WI38 (cell line): ENCODE results near the gene COL7A1.

ENCODE experiments used
- H3K4me3 ChIP-seq: 2 replicates; pipeline ENCODE4 v1.5.1; 2011; ENCODE audit warnings: low read depth, mild to moderate bottlenecking, control low read depth, low read length
- TF ChIP-seq, protein P1 (sequence below): IDR thresholded peaks from 2 replicates; pipeline ENCODE4 v1.5.1; 2012; ENCODE audit warnings: low read depth, mild to moderate bottlenecking, control low read depth, low read length

Gene COL7A1

DNA sequence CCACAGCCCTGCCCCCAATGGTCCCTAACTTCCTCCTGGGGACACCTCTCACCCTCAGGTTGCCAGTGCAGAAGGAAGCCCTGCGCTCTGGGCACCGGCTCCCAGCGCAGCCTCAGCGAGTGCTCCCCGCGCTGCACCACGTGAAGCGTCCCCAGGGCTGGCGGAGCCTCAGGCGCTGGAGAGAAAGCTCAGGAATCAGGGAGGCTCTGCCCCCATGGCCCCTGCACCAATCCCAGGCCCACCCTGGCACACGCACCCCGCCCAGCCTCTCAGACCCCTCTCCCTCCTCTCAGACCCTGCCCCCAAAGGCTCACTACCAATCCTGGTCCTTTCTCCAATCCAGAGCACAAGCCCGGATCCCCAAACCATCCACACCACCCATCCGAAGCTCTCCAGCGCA is 6.9 kb downstream of the COL7A1 start:
- TF ChIP-seq, protein P1, sequence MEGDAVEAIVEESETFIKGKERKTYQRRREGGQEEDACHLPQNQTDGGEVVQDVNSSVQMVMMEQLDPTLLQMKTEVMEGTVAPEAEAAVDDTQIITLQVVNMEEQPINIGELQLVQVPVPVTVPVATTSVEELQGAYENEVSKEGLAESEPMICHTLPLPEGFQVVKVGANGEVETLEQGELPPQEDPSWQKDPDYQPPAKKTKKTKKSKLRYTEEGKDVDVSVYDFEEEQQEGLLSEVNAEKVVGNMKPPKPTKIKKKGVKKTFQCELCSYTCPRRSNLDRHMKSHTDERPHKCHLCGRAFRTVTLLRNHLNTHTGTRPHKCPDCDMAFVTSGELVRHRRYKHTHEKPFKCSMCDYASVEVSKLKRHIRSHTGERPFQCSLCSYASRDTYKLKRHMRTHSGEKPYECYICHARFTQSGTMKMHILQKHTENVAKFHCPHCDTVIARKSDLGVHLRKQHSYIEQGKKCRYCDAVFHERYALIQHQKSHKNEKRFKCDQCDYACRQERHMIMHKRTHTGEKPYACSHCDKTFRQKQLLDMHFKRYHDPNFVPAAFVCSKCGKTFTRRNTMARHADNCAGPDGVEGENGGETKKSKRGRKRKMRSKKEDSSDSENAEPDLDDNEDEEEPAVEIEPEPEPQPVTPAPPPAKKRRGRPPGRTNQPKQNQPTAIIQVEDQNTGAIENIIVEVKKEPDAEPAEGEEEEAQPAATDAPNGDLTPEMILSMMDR, result no peak

GRCh38 chr3:48587686-48588085 is 7.4 kb downstream of the COL7A1 start:
- TF ChIP-seq, protein P1, result no peak

More for the DNA sequence above, 6.9 kb downstream of the COL7A1 start:
- H3K4me3 ChIP-seq, result no peak overlapping the region

DNA sequence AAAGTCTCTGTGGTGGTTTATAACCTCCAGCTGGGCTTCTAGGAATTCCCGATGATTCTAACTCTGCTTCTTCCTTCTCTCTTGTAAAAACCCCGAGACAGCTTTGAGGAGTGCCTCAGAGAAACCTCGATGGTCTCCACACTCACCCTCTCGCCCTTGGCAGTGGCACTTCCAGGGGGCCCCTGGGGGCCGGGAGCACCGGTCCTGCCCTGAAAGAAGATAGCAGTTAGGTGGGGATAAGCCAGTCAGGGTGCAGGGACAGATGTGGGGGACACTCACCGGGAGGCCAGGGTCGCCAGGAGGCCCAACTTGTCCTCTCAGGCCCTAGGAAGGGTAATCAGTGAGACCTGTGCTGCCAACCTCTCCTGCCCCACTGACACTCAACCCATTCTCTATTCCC is 9.7 kb downstream of the COL7A1 start:
- TF ChIP-seq, protein P1, result no peak
- no peak overlapping the region for H3K4me3 ChIP-seq

More at GRCh38 chr3:48587686-48588085, 7.4 kb downstream of the COL7A1 start:
- H3K4me3 ChIP-seq, result no peak overlapping the region

- TF ChIP-seq, protein P1, result no peak
- H3K4me3 ChIP-seq, result no peak overlapping the region
These were observed 10.3 kb downstream of the COL7A1 start for GRCh38 chr3:48584836-48585235.

DNA sequence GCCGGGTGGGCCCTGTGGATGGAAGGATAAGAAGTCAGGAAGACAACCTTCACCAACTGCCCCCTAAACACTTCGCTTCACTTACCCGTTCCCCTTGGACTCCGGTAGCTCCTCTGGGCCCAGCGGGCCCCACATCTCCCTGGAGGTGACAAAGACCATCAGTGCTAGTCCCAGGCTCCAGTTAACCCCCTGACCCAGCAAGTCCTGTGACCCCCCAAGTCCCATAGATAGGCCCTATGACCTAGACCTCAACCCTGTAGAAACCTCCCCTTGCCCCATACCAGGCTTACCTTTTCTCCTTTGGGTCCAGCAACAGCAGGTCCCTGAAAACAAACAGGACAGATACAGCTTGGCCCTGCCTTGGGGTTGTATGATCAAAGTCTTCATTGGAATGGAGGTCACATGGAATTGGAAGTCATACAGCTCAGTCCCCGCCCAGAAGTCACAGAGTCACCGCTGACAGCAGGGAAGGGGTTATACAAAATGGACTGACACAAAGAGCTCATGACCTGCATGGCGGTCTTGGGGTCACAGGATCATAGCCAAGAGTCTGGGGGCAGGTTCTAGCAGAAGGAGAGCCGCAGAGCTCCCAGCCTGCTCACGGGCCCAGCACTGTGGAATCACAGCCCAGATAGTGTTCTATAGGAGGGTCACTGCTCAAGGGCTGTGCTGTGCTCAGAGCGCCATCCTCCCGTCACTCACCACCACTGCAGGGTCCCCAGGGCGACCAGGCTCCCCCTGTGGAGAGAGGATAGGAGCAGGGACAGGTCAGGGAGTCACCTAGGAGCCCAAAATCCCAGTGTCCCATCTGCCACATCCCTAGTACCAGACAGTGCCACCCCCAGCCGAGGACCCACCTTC is 13.3 kb downstream of the COL7A1 start:
- no peak overlapping the region for H3K4me3 ChIP-seq
- TF ChIP-seq, protein P1, result no peak

- H3K4me3 ChIP-seq, result no peak overlapping the region
- TF ChIP-seq, protein P1, result no peak
These were observed 18.5 kb downstream of the COL7A1 start for GRCh38 chr3:48576647-48577046.

DNA sequence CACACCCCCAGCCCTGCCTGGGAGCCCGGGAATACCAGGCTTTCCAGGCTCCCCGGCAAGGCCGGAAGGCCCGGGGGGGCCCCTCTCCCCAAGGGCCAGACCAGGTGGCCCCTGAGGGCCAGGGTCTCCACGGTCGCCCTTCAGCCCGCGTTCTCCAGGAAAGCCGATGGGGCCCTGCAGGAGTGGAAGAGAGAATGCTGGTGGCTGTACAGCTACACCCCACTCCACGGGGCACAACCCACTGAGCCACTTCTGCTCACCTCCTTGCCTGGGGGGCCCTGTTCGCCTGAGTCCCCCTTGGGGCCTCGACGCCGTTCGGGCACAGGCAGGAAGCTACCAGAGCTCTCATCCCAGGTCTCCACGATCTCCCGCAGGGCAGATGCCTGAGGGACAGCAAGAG is 19.8 kb downstream of the COL7A1 start:
- TF ChIP-seq, protein P1, result no peak
- no peak overlapping the region for H3K4me3 ChIP-seq
